Measurements from ENCODE around the gene ASS1. TPM values are rescaled to one million over a fixed set of nuclear protein-coding genes. Genes with fewer than 3 reads are reported as not detected.
"Not testable (repeated sequence)": the region's sequence is repeated elsewhere in the genome, so short reads cannot be mapped to it uniquely, and the experiment has no call there.

Gene ASS1
- total RNA-seq, 6 donors from 2014 or later = 31.4 to 104 (median 66.3) TPM

GRCh38 chr9:130399768-130400167 is 45.0 kb upstream of the ASS1 start:
- no peaks in the 10 kb centered on the region for H3K4me1 ChIP-seq
- no peak for DNase-seq
- WGBS, 2 donors = 63 to 75% methylated on average over 8 of the region's 8 CpGs
- no peak overlapping the region for H3K27ac ChIP-seq
- no peaks in the 10 kb centered on the region for H3K27me3 ChIP-seq
- ATAC-seq (ENCODE audit: low FRiP score in 2 of 2) = no peak
- H3K4me3 ChIP-seq = no peak overlapping the region
- no peaks in the 10 kb centered on the region for H3K36me3 ChIP-seq
- H3K9me3 ChIP-seq = no peaks in the 10 kb centered on the region
- no peak for TF ChIP-seq POLR2A (IDR thresholded peaks at IDR 0.05)
- TF ChIP-seq CTCF (IDR thresholded peaks at IDR 0.05) = no peak
- TF ChIP-seq EP300 (IDR thresholded peaks at IDR 0.05) = no peak
- TF ChIP-seq POLR2AphosphoS5 (IDR thresholded peaks at IDR 0.05) = no peak

- Histone ChIP-seq H3K4me3 (no peak overlapping the region), H3K27me3 (no peaks in the 10 kb centered on the region), H3K9me3 (no peaks in the 10 kb centered on the region), H3K36me3 (no peaks in the 10 kb centered on the region), H3K4me1 (no peaks in the 10 kb centered on the region), H3K27ac (no peak overlapping the region)
- TF ChIP-seq POLR2AphosphoS5 (IDR thresholded peaks at IDR 0.05) (no peak), EP300 (IDR thresholded peaks at IDR 0.05) (no peak), POLR2A (IDR thresholded peaks at IDR 0.05) (no peak), CTCF (IDR thresholded peaks at IDR 0.05) (no peak)
- ATAC-seq (ENCODE audit: low FRiP score in 2 of 2) = no peak
- DNase-seq = no peak
- 91 to 94% methylated on average over 4 to 8 of the region's 8 CpGs for WGBS, 2 donors
These were observed 43.9 kb upstream of the ASS1 start for GRCh38 chr9:130400870-130401269.

GRCh38 chr9:130401742-130402141 is 43.0 kb upstream of the ASS1 start:
- not testable (repeated sequence) for H3K36me3 ChIP-seq; H3K27ac ChIP-seq; H3K9me3 ChIP-seq; DNase-seq; H3K4me1 ChIP-seq; H3K27me3 ChIP-seq; H3K4me3 ChIP-seq; ATAC-seq (ENCODE audit: low FRiP score in 2 of 2)
- 90 to 93% methylated on average over 3 of the region's 3 CpGs for WGBS, 2 donors

GRCh38 chr9:130402243-130402642 is 42.5 kb upstream of the ASS1 start:
- Histone ChIP-seq H3K27me3 (no peaks in the 10 kb centered on the region), H3K27ac (no peak overlapping the region), H3K36me3 (no peaks in the 10 kb centered on the region), H3K9me3 (no peaks in the 10 kb centered on the region), H3K4me1 (no peaks in the 10 kb centered on the region), H3K4me3 (no peak overlapping the region)
- no peak for TF ChIP-seq POLR2AphosphoS5 (IDR thresholded peaks at IDR 0.05)
- TF ChIP-seq POLR2A (IDR thresholded peaks at IDR 0.05) = no peak
- TF ChIP-seq EP300 (IDR thresholded peaks at IDR 0.05) = no peak
- no peak for TF ChIP-seq CTCF (IDR thresholded peaks at IDR 0.05)
- ATAC-seq (ENCODE audit: low FRiP score in 2 of 2) (no peak), DNase-seq (no peak)
- 88 to 89% methylated on average over 3 of the region's 3 CpGs for WGBS, 2 donors

DNA sequence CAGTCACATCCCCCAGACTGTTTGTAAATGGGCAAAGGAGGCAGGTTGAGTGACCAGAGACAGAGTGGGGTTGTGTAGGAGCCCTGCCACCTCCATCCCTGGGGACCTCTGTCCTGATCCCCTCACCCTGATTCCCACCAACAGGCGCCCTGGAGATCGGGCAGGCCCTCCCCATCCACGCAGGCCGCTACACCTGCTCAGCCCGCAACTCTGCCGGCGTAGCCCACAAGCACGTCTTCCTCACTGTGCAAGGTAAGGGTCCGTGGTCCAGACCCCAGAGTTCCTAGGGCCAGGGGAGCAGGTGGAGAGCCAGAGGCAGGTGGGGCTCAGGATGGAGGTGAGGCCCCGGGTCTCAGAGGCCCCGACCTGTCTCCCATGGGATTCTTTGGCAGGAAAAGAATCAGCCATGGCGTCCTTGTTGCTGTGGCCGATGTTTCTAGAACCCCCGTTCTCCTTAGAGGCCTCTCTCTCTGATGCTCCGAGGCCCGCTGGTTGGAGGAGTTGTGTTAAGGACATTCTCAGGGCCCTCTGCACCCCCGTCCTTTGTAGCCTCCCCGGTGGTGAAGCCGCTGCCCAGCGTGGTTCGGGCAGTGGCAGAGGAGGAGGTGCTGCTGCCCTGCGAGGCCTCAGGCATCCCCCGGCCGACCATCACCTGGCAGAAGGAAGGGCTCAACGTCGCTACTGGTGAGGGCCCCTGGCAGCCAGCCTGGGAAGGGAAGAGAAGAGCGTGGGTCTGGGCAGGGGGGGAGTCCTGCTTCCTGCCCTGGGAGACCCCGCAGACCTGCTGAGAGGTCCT is 41.9 kb upstream of the ASS1 start:
- no peaks in the 10 kb centered on the region for H3K27me3 ChIP-seq
- no peak for TF ChIP-seq EP300 (IDR thresholded peaks at IDR 0.05)
- no peak for TF ChIP-seq POLR2A (IDR thresholded peaks at IDR 0.05)
- no peak for TF ChIP-seq POLR2AphosphoS5 (IDR thresholded peaks at IDR 0.05)
- no peak for TF ChIP-seq CTCF (IDR thresholded peaks at IDR 0.05)
- no peaks in the 10 kb centered on the region for H3K36me3 ChIP-seq
- H3K9me3 ChIP-seq = no peaks in the 10 kb centered on the region
- H3K4me1 ChIP-seq = no peaks in the 10 kb centered on the region
- H3K27ac ChIP-seq = no peak overlapping the region
- ATAC-seq (ENCODE audit: low FRiP score in 2 of 2) (no peak), DNase-seq (no peak)
- no peak overlapping the region for H3K4me3 ChIP-seq
- WGBS, 2 donors = 83 to 92% methylated on average over 18 to 28 of the region's 28 CpGs
